Stomach (tissue), 4 donors: ENCODE measurements around the gene ADARB2.

ENCODE experiments used
- CTCF ChIP-seq, 7 experiments: fragments of 450-650 bp in 4 of 7; fragments of 200-600 bp in 3 of 7; sonication (generic) in 3 of 7; IDR thresholded peaks; one replicate each; pipeline ENCODE4 v1.5.1; 2016 to 2019; ENCODE audit warnings: antibody characterized with exemption in 7 of 7, control low read depth in 2 of 7, mild to moderate bottlenecking in 1 of 7
- POLR2AphosphoS5 ChIP-seq, 3 donors: sonication (generic); formaldehyde crosslinking; IDR thresholded peaks; one replicate each; pipeline ENCODE4 v1.6.1; 2016; ENCODE audit warnings: antibody characterized with exemption in 3 of 3

GRCh38 chr10:1509011-1509530 is 228.3 kb downstream of the ADARB2 start:
- no peak for TF ChIP-seq CTCF (IDR thresholded peaks at IDR 0.05)
- TF ChIP-seq POLR2AphosphoS5 (IDR thresholded peaks at IDR 0.05): no peak
